BJ (cell line): ENCODE data around the gene FAM81A. TPM values are rescaled to one million over a fixed set of nuclear protein-coding genes. Genes with fewer than 3 reads are reported as not detected.
A peak's percentile ranks its signal among the peaks of the same experiment; 100 is the strongest.

Source experiments
- CTCF ChIA-PET: fragments of 350-600 bp; formaldehyde crosslinking; extraction: SDS; loops from one replicate; lab custom pipeline; 2021; ENCODE audit warnings: antibody characterized with exemption, inconsistent platforms; lab: Yijun Ruan, JAX
- POLR2A ChIA-PET: fragments of 300-600 bp; sonication (Branson Sonifier 250); formaldehyde crosslinking; extraction: SDS; loops from one replicate; lab custom pipeline; 2021; ENCODE audit warnings: antibody characterized with exemption; lab: Charles Lee
- DNase-seq: peaks from one replicate; pipeline ENCODE4 v3.0.0-alpha.2; 2011; ENCODE audit warnings: low read depth
- H3K27me3 ChIP-seq: 2 replicates; pipeline ENCODE4 v1.6.0; 2011; ENCODE audit warnings: low read length; ENCODE audit not compliant: control insufficient read depth, insufficient read depth
- H3K36me3 ChIP-seq: 2 replicates; pipeline ENCODE4 v1.5.1; 2011; ENCODE audit warnings: low read length; ENCODE audit not compliant: control insufficient read depth, insufficient read depth
- H3K4me3 ChIP-seq: 2 replicates; pipeline ENCODE4 v1.5.1; 2011; ENCODE audit warnings: low read depth, mild to moderate bottlenecking, control low read depth, low read length
- CTCF ChIP-seq: IDR thresholded peaks from 2 replicates; pipeline ENCODE4 v1.5.1; 2011; ENCODE audit warnings: low read depth, mild to moderate bottlenecking, control low read depth, inconsistent platforms, low read length, moderate library complexity; ENCODE audit not compliant: insufficient read depth
- polyA plus RNA-seq: library from polyadenylated mRNA; depleted of rRNA; stranded (reverse); fragments of >200 nt; gene quantifications from 2 replicates; pipeline ENCODE4 v1.2.3, GENCODE V29; 2011

The FAM81A gene
- polyA plus RNA-seq, 1 experiment = not detected

- DNase-seq = no peak
- peak; percentile 66 for TF ChIP-seq CTCF
- no peak overlapping the region for H3K4me3 ChIP-seq
- CTCF ChIA-PET = interaction anchor here (0.6 to 2.3 kb wide), 13 partner anchors 9 to 1290 kb away, joined by 3 to 17 read pairs (median 4); no protein-coding TSS in a partner anchor
- POLR2A ChIA-PET = no interaction called here
- H3K36me3 ChIP-seq = no peaks in the 10 kb centered on the region
- no peaks in the 10 kb centered on the region for H3K27me3 ChIP-seq
Observed at GRCh38 chr15:59501597-59501996, 63.6 kb downstream of the FAM81A start.

- no peak overlapping the region for H3K4me3 ChIP-seq
- ChIA-PET CTCF (interaction anchor here (1.5 to 5.0 kb wide), 5 partner anchors 13 to 558 kb away, joined by 4 to 40 read pairs (median 11); no protein-coding TSS in a partner anchor), POLR2A (no interaction called here)
- 0 out of 2 replicates have a peak, but pooled peaks cover 2% of the 10 kb centered on the region for H3K27me3 ChIP-seq
- DNase-seq = no peak
- no peaks in the 10 kb centered on the region for H3K36me3 ChIP-seq
- TF ChIP-seq CTCF = no peak
Observed at GRCh38 chr15:59515190-59515589, 77.2 kb downstream of the FAM81A start.

- DNase-seq = no peak
- Histone ChIP-seq H3K36me3 (no peaks in the 10 kb centered on the region), H3K4me3 (no peak overlapping the region), H3K27me3 (0 out of 2 replicates have a peak, but pooled peaks cover 2% of the 10 kb centered on the region)
- POLR2A ChIA-PET = interaction anchor here (0.7 kb wide), 1 partner anchor 12 kb away, joined by 3 read pairs; no protein-coding TSS in a partner anchor
- TF ChIP-seq CTCF = no peak
- CTCF ChIA-PET = interaction anchor here (0.7 to 5.0 kb wide), 4 partner anchors 11 to 563 kb away, joined by 4 to 40 read pairs (median 12); no protein-coding TSS in a partner anchor
Observed at GRCh38 chr15:59516655-59517461, 78.9 kb downstream of the FAM81A start.

- ChIA-PET POLR2A (no interaction called here), CTCF (interaction anchor here (1.0 kb wide), 1 partner anchor 10 kb away, joined by 6 read pairs; no protein-coding TSS in a partner anchor)
- DNase-seq = no peak
- no peak for TF ChIP-seq CTCF
- H3K36me3 ChIP-seq = no peaks in the 10 kb centered on the region
- H3K27me3 ChIP-seq = no peaks in the 10 kb centered on the region
- H3K4me3 ChIP-seq = no peak overlapping the region
Observed at GRCh38 chr15:59519329-59519728, 81.3 kb downstream of the FAM81A start.

GRCh38 chr15:59521443-59521842 lies 83.5 kb downstream of the FAM81A start:
- ChIA-PET POLR2A (no interaction called here), CTCF (no interaction called here)
- Histone ChIP-seq H3K27me3 (no peaks in the 10 kb centered on the region), H3K36me3 (no peaks in the 10 kb centered on the region), H3K4me3 (no peak overlapping the region)
- TF ChIP-seq CTCF = no peak
- no peak for DNase-seq
